HG03575 (cell line): ENCODE measurements around the gene SDHA.

Experiments
- ATAC-seq: cut with Tn5 transposase; IDR thresholded peaks from one replicate; pipeline ENCODE4 v1.9.1; 2021; ENCODE audit not compliant: unreplicated experiment, insufficient number of reproducible peaks, low FRiP score; ENCODE audit errors: extremely low read depth

SDHA gene

DNA sequence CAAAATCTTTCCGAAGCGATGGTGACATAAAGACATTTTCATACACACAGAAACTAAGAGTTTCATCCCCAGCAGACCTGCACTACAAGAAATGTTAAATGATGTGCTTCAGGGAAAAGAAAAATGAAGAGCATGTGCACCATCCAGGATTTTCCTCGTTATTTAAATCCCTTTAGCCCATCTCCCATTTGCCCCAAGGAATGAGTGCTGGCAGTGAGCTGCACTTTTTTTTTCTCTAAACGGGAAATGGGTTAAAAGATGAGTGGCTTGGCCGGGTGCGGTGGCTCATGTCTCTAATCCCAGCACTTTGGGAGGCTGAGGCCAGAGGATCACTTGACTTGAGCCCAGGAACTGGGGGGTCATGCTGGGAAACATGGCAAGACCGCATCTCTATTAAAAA lies 33.6 kb upstream of the SDHA start:
- ATAC-seq, result no peak

DNA sequence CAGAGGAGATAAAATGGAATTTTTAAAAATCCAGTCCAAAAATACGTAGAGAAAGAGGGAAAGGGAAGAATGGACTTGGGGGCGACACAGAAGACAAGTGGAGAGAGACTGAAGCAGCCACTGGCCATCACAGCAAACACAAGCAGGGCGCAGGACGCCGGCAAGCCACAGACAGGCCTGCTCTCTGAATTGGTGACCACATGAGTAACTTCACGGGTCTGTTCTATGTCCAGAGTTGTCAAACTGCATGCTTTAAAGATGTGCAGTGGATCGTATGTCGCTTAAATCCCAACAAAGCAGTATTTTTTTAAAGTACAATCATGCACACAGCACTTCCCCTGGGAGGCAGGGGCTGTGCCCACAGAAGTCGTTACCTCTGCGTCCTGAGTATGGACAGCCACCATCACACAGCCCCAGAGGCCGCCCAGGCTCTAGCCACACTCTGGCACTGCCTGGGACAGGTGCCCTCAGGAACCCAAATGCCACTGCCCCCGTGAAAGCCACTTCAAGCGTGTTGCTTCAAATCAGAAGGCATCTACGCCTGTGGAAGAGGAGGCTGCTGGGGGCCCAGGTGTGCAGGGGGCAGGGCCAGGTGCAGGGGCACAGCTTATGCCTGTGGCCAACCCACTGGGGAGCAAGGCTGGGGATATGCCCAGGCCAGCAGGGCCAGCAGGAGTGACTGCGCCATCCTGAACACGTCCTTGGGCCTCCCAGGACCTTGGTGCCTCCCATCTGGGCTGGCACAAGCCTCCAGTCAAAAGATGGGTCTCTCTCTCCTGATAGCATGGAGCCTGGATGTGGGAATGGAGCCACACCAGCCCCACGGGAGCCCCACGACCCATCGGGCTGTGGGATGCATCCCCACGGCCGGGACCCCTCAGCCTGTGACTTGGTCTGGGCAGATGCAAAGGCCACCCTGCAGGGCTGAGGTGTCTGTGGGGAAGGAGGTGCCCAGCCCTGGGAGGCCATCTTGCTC lies 32.7 kb upstream of the SDHA start:
- ATAC-seq, result no peak

DNA sequence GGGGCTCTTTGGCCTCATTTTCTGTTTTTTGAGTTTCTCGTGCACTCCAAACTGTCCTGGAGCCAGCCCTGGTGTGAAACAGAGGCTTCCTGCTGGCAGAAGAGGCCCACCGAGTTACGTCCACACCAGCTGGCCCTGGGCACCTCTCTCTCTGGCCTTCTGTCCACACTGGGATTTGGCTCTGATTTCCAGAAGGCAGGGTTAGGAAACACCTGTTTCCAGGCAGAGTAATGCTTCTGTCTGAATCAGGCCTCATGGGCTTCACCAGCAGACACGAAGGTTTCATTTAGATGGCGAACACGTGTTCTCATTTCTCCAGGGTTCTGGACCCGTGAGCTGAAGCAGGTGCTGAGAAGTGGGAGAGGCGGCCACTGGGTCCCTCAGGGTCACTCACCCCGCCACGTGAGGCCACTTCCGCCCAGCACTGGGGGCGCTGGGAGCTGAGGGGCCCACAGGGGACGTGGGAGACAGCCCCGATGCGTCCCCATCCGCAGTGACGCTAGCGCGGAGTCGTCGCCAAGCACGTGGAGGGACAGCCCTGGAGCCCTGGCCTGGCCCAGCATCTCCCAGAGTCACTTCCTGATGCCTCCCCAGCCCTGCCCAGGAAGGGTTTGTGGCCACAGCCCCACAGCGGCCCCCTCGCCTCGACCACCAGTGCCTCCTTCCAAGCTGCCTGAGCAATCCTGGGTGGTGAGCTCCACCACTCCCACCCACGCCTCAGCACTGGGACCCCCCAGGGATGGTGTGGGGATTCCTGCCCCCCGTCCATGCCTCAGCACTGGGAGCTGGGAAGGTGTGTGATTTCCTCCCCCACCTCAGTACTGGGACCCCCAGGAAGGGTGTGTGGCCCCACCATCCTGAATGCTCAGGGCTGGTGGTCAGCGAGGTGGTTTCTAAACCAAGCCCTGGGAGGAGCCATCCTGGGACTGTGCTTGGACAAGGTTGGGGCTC lies 31.8 kb upstream of the SDHA start:
- no peak for ATAC-seq

DNA sequence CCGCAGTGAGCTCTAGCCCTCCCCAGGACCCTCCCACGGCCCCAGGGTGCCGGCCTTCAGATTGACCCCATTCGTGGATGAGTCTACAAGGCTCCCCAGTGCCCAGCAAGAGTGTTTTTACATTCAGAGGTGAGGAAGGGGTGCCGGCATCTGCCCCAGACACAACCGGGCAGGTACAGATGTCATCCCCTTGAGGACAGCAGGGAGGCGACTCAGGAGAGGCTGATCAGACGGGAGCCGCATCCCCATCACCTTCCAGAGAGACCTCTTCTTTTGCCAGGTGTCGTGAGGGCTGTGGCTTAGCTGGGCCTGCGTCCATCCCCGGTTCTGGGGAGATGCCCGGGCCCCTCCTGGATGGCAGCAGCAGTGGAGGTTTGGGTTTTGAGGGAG lies 31.1 kb upstream of the SDHA start:
- no peak for ATAC-seq

DNA sequence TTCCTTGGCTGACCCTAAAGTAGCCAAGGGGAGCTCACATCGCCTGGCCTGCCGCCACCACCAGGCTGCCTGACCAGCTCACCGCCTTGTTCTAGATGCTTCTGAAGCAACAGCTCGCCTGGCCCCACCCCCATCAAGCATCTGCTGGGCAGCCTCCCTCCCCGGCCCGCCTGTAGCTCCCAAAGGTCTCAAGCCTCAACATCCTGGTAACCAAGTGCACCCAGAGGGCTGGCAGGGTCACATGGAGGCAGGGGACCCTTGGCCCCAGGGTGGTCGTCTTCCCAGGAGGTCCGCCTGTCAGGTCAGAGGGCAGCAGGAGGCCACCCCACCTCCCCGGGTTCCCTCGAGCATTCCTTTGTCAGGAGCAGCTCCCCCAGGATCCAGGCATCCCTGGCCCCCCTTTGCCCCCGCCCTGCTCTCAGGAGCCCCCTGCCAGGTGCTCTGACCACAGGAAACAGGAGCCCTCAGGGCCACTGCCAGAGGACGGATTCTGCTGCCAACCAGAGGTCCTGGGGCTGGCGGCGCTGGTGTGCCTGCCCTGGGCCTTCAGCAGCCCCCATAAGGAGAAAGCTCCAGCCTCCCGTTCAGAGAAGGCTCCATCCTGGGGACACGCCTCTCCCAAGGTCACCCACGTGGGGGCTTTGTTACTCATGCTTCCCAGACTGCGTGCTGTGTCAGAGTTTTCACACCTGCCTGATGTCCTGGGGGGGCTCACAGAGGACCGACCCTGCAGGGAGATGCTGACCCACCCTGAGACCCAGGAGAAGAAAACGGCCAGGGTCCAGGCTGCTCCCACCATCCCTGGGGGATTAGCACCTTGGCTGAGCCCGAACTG lies 30.3 kb upstream of the SDHA start:
- ATAC-seq, result no peak

DNA sequence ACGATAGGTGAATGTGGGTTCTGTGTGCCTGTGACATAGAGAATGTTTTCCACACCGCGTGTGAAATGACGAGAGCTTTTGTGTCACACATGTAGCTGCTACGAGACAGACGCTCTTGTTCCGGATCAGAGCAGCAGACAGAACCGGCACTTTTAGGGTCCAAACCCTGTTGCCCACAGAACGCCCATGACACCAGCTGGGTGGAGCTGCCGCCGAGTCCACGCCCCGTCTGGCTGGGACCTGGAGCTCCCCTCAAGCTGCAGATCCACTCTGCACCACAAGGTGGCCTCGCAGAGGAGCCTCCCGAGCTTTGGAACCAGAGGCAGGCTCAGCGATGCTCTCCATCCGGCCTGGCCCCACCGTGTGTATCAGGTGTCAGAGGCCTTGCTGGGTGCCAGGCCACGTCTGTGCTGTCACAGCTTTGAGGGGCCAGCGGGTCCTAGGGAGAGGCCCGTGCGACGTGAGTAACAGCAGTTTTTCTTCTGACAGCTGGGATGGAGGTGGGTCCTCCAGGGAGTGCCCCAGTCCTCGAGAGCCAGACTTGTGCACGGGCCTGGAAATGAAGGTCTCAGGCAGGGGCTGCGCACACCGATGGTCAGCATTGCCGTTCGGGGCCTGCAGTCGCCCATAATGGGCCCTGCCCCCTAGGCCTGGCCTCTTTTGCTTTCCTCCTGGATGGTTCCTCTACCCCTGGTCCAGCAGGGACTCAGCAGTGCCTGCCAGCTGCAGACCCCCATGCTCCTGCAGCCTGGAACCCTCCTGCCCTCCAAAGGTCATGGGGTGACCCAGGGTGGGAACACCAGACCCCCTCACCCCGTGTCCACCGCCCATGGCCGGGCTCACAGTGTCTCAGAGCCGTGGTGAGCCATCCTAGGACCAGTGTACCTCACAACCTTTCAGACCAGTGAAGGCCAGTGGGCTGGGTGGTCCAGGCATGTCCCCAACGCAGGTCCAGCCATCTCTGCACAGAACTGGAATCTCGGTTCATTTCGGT lies 29.3 kb upstream of the SDHA start:
- ATAC-seq, result no peak

DNA sequence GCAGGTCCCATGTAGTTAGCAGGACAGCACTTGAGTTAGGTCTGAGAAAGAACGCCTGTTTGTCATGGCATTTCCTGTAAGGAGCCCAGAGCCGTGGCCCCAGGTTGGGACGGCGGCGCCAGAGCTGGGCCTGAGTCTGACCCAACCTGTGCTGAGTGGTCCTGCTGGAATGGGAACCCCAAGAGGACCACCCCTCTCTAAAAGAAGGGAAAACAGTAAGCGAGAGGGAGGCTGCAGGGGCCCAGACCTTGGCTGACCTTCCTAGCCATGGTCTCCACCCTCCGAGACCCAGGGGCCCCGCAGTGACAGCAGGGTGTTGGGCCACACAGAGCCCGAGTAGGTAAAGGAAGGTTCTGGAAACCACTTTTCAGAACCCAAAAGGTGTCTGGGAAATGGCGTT lies 28.6 kb upstream of the SDHA start:
- no peak for ATAC-seq

DNA sequence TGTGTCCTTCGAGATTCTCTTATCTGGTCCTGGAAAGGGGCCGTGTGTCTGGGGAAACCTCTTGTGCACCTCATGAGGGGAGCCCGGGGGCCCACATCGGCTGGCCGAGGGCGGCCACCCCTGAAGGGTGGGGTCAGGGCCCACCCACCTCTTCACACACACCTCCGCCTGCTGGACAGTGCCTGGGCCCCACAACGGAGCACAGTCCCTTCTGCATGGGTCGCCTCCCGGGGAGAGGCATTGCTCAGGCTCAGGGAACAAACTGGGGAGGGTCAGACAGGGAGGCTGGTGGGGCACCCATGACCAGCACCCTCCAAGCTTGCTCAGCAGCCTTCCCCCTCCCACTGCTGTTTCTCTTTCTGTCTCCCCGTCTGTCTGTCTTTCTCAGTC lies 28.1 kb upstream of the SDHA start:
- no peak for ATAC-seq

DNA sequence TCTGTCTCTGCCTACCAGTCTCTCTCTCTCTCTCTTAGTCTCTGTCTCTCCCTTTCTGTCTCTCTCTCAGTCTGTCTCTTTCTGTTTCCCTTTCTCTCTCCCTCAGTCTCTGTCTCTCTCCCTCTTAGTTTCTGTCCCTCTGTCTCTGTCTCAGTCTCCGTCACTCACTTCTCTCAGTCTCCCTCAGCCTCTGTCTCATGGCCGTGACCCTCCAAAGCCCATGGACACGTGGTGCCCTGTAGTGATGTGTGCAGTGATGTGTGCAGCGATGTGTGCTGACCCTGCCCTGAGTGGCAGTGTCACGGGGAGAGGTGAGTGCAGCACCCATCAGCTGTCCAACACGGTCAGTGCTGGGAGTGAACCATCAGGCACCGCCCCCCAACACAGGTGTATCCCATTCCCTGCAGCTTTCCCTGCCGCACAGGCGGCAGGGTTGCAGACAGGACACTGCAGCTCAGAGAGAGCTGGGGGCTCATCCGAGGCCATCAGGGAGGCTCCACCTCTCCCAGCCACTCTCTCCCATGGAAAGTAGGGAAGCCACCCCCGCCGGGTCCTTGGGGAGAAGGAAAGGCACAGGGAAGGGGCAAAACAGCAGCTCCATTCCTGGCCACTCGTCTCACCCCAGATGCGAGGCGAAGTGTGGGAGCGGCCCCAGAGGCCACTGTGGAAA lies 27.6 kb upstream of the SDHA start:
- no peak for ATAC-seq

DNA sequence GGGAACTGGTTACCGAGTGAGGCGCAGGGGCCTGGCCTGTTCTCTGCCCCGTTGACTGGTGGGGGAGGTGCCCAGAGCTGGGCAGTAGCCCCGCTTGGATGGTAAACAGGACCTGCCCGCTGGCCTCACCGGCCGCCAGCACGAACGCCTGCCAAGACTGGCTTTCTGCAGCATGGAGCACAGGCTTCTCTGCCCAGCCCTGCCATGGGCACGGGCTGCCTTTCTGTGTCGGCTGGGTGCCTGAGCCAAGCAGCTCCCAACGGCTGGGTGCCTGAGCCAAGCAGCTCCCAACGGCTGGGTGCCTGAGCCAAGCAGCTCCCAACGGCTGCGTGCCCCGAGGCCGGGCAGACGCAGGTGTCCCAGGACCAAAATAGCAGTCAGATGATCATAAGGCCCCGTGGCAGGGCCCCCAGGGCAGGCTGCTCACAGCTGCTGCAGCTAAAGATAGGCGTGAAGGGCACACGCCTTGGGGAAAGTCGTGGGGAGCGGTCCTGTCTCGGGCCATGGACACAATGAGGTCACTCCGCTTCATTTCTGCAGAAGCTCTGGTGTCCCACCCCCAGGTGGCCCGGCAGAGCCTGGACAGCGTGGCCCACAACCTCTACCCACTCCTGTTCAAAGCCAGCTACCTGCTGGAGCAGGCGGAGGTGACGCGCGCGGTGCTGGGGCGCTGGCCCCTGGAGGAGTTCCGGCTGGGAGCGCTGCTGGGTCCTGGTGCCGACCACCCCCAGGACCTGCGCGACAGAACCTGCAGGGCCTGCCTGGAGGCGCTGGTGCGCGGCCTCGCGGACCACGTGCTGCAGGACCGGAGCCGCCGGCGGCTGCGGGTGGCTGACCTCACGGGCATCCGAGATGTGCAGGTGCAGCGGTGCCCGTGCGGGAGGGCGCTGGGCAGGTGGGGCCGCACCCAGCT lies 26.8 kb upstream of the SDHA start, which contains the start of gene LRRC14B:
TSS of gene LRRC14B (plus strand) at position 460 of the 913 bp plus-strand sequence. CDS start at position 504, 44 bp downstream.
- ATAC-seq, result no peak

DNA sequence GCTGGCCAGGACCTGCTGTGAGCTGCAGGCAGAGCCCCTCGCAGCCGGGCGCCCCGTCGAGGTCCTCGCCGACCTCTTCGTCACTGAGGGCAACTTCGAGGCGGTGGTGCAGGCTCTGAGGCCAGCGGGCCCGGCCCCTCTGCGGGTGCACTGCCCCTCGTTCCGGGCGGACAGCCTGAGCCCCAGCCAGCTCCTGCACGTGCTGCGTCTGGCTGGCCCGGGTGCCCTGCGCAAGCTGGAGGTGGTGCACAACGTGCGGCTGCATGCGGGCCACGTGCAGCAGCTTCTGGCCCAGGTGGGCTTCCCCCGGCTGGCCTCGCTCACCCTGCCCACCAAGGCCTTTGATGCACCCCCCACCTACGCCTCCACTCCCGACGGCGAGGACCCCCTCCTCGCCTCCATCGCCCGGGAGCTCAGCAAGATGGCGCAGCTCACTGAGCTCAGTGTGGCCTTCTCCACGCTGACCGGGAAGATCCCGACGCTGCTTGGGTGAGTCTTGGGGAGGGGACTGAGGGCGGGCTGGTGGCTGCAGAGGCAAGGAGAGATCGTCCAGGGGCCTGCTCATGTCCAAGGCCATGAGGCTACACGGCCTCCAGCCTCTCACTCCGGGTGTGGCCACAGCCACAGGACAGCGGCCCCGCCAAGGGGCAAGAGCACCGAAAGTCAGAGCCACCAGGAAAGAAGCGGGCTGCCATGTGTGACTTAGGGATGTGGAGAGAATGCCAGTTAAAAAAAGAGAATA lies 26.0 kb upstream of the SDHA start:
- no peak for ATAC-seq

DNA sequence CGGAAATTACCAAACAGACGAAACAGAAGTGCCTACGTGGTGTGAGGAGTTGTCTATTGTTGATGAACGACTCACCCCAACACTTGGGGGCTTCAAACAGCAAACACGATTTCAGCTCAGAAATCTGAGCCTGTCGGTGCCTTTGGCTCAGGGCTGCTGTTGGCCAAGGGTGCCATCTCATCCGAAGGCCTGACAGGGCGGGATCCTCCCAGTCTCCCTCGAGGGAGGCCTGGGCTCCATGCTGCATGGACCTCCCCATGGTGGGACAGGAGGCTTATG lies 25.5 kb upstream of the SDHA start:
- no peak for ATAC-seq

DNA sequence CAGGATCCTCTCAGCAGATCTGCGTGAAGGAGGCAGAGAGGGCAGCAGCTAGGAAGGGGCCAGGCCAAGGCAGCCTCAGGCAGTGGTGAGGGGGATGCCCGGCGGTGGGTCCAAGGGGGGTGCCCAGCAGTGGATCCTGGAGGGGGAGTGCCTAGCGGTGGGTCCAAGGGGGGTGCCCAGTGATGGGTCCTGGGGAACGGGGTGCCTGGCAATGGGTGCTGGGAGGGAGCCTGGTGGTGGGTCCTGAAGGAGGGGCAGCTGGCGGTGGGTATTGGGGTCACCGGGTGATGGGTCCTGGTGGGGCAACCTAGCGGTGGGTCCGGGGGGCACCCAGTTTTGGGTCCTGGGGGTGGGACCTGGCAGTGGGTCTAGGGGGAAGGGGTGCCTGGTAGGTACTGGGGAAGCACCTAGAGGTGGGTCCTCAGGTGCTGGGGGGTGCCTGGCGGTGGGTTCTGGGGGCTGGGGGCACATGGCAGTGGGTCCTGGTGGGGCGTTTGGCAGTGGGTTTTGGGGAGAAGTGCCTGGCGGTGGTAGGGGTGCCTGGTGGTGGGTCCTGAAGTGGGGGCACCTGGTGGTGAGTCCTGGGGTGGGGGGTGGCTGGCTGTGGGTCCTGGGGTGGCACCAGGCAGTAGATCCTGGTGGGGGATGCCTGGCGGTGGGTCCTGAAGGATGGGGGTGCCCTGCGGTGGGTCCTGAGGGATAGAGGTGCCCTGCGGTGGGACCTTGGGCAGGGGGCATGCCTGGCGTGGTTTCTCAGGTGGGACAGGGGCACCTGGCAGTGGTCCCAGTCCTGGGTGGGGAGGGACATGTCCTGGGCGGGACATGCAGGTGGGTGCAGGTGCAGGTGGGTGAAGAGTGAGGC lies 24.9 kb upstream of the SDHA start:
- ATAC-seq, result no peak

DNA sequence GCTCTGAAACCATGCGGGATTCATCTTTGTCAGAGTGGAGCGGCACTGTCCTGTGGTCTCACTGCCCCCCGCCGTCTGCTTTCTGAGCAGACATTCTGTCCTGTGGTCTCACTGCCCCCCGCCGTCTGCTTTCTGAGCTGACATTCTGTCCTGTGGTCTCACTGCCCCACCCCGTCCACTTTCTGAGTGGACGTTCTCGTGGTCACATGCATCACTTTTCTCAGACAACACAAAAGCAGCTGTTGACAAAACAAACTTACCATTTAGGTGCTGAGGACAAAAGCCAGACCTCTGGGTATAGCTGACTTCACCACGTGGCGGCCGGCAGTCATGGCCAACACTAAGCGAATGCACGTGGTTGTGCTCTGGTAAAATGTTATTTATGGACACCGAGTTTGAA lies 24.0 kb upstream of the SDHA start:
- ATAC-seq, result no peak

DNA sequence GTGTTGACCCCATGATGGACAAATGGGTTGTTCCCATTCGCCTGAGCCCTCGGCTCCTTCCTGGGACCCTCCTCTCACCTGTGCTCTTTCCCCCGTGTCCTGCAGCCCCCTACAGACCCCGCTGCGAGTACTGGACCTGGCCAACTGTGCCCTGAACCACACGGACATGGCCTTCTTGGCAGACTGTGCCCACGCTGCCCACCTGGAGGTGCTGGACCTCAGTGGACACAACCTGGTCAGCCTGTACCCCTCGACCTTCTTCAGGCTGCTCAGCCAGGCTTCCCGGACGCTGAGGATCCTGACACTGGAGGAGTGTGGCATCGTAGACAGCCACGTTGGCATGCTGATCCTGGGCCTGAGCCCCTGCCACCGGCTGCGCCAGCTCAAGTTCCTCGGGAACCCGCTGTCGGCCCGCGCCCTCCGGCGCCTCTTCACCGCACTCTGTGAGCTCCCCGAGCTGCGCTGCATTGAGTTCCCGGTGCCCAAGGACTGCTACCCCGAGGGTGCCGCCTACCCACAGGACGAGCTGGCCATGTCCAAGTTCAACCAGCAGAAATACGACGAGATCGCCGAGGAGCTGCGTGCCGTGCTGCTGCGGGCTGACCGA lies 23.4 kb upstream of the SDHA start:
- no peak for ATAC-seq
